Activated gamma-delta T cell treated with anti-CD3 and anti-CD28 coated beads, Interleukin-2, amount 50 U/mL, for 16 hours (primary cell): Measurements from ENCODE around the gene CTLA4.
"Not testable (repeated sequence)": the region's sequence is repeated elsewhere in the genome, so short reads cannot be mapped to it uniquely, and the experiment has no call there.

Experiments
- DNase-seq: peaks from one replicate; pipeline ENCODE4 v3.0.0-alpha.2; 2020; ENCODE audit warnings: low read depth

Gene CTLA4

GRCh38 chr2:203857656-203858055 is 9.9 kb upstream of the CTLA4 start:
- DNase-seq, result no peak

GRCh38 chr2:203858176-203858575 is 9.4 kb upstream of the CTLA4 start:
- no peak for DNase-seq

GRCh38 chr2:203859030-203859789 is 8.4 kb upstream of the CTLA4 start:
- no peak for DNase-seq

DNA sequence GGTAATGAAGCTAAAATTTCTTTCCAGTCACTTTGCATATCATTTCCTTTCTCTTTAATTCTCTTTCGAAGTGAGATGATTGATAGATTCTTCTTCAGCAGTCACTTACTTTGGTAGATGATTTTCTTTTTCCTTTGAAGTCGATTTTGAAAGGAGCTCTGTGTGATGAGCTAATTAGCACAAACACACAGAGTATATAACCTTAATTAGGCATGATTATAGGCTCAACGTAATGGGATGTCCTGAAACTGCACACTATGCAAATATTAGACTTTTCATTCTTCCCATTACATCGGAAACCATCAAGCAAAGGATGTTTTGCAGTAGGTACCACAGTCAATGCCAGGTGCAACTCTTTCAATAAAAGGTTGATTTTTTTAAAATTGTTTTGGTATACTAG is 6.4 kb upstream of the CTLA4 start:
- no peak for DNase-seq

DNA sequence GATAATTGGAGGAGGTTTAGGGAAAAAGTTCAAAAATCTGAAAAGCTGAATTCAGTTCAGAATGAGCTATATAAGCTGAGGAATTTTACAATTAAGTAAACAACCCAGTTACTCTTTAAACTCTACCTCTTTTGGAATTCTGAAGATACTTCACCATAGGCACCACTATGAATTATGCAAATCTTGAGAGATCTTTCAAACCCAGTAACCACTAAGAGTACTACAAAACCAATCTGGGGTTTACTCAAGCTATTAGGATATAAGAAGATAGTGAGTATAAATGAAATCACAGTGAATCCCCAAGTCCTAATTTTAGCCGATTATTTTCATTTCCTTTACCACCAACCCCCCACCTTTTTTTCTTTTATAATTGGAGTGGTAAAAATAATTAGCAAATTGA is 6.0 kb upstream of the CTLA4 start:
- no peak for DNase-seq

DNA sequence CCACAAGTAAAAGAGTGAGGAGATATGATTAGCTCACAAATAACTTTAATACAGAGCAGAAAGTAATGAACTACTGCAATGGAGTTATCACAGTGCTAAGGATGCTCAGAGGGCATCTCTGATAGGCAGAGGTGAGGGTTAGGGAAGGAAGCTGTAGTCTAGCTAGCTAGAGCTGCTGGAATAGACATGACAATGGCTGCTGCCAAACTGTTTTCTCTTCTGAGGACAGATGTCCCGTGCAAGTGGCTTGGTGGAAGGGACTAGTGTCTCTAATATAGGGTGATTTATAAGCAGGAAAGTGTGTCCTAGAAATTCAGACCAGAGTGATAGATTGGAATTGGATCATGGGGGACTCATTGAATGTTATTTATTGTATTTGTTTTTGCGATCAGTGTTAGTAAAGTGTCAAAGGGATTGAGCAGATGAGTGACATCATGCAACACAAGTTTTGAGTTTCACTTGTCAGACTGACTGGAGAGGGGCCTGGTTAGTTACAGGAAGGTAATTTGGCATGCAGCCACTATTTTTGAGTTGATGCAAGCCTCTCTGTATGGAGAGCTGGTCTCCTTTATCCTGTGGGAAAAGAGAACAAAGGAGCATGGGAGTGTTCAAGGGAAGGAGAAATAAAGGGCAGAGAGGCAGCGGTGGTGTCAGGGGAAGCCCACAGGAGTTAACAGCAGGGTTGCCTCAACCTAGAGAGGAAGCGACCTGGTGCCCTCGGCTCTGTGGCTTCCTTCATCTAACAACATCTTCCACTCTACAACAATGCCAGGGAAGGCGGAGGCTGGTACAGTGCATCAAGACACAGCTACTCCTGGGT is 1.9 kb downstream of the CTLA4 start:
- DNase-seq, result peak; percentile 16

- no peak for DNase-seq
Observed at GRCh38 chr2:203870481-203870880, 2.9 kb downstream of the CTLA4 start.

GRCh38 chr2:203870941-203871340 is 3.4 kb downstream of the CTLA4 start:
- no peak for DNase-seq

DNA sequence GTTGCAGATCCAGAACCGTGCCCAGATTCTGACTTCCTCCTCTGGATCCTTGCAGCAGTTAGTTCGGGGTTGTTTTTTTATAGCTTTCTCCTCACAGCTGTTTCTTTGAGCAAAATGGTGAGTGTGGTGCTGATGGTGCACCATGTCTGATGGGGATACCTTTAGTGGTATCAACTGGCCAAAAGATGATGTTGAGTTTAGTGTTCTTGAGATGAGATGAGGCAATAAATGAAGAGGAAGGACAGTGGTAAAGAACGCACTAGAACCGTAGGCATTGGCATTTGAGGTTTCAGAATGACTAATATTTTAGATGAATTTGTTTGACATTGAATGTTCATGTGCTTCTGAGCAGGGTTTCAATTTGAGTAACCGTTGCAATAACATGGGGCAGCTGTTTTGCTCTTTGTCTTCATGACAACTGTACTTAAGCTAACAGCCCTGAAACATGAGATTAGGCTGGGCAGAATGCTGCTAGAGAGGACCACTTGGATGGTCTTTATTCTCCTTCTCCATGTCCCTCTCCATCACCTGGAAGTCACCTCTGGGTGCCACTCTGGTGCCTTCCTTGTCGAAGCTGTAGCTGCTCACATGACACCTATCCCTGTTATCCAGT is 3.9 kb downstream of the CTLA4 start:
- no peak for DNase-seq

GRCh38 chr2:203873461-203873860 is 5.9 kb downstream of the CTLA4 start:
- no peak for DNase-seq

GRCh38 chr2:203873921-203874631 is 6.5 kb downstream of the CTLA4 start:
- DNase-seq, result no peak

- DNase-seq, result no peak
Observed at GRCh38 chr2:203875471-203875870, 7.9 kb downstream of the CTLA4 start.

DNA sequence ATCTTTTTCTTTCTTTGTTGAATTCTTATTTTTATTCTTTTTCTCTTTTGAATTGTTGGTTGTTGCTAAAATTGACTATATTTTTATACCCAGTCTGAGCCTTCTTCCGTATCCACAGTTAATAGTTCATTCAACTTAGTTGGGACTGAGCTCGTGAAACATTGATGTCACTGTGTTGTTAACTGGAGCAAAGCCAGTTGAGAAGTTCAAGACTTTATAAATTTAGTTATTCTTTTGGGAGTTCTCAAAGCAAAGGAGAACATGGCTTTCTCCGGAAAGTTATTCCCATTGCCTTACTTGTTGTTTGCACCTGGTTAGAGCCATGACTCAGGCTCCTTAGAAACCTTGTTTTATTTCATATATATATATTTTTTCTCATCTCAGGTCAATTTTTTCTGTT is 8.8 kb downstream of the CTLA4 start:
- DNase-seq, result no peak

DNA sequence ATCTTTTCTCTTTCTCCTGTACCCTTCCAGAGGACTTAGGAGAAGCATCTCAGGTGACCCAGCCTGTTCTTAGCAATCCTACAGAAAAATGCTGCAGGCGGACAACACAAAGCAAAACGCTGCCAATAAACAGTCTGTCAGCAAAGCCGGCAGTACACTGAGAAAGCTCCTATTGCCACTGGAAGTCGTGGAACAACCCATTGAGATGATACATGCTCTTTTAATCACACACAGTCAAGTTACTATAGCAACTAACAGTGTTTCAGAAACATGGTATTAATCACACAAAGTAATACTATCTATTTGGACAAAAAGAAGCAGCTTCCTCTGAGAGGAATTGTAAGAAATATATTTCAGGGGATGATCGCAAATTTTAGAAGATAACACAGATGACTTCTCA is 10.5 kb downstream of the CTLA4 start:
- no peak for DNase-seq

DNA sequence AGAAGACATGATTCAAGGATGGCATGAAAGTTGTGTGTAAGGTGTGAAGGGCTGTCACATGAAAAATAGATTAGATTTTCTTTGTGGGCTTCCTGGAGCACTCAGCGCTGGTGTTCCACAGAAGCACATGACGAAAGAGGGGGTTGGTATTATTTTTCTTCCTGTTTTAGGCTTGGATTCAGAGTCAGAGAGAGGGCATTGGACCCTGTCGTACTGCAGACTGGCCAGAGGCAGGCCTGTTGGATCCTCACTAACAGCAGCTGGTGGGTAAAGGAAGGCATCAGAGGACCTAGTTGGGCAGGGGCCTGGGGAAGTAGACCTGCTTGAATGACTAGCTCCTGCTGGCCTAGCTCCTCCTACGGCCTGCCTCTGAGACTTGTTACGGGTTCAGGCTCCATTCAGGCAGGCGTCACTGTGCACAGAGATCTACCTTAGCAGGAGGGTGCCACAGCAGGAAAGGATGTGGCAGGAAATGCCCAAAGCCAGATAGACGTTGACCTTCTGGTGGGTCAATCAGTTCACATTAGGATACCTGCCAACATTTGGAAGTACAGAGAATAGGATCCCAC is 13.1 kb downstream of the CTLA4 start:
- DNase-seq, result no peak

DNA sequence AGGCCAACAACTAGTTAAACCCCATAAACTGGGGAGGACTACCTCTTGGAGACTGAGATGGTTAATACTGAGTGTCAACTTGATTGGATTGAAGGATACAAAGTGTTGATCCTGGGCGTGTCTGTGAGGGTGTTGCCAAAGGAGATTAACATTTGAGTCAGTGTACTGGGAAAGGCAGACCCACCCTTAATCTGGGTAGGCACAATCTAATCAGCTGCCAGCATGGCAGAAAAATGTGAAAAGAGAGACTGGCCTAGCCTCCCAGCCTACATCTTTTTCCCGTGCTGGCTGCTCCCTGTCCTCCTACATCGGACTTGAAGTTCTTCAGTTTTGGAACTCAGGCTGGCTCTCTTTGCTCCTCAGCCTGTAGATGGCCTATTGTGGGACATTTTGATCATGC is 13.6 kb downstream of the CTLA4 start:
- not testable (repeated sequence) for DNase-seq

DNA sequence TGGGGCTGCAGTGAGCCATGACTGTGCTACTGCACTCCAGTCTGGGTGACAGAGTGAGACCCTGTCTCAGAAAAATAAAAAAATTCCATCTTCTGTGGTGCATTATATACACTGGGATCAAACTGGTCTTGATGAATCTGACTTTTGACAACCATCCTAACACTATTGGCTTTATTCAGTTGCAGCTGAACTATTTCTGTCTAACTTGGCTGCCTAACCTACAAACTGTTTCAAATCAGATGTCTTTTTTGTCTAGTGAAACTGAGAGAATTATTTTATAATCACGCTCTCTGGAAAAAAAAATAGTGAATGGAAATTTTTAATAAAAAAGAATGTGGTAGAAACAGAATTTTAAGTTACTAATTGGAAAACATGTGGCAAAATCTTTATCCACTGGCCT is 15.0 kb downstream of the CTLA4 start:
- DNase-seq, result no peak

- DNase-seq, result no peak
Observed at GRCh38 chr2:203886661-203887151, 19.1 kb downstream of the CTLA4 start.

DNA sequence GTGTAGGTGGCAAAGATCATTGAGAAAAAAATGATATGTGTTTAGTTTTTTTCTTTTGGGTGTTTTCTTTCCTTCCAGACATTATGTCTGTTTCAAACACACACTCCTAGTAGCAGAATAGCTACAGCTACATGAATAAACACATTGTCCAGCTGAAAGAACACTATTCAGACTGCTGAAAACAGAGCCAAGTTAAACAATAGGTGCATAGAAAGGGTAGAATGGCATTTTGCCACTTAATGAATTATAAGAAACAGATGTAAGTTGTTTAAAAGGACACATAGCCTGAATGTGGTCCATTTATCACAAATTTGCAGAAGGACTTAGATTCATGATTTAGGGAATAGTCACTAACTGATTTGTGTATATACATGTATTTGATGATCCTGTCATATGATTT is 20.1 kb downstream of the CTLA4 start:
- DNase-seq, result no peak

GRCh38 chr2:203889542-203889941 is 22.0 kb downstream of the CTLA4 start:
- DNase-seq, result no peak

DNA sequence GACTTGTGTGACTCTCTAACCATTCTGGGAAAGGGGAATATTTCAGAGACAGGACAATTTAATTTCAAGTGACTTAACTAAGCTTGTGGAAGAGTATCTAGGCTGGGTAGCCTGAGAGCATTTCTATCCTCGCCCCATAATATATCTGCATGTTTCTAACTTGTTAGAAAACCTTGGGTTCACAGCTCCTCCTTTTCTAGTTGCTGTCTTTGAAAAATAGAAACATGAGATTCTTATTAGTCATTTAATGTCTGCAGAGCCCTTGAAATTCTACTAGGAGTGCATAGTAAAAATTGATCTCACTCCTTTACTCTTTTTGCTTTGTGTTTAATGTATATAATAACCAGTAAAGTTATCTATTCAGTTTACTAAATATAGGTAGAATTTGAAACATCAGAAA is 22.4 kb downstream of the CTLA4 start:
- DNase-seq, result no peak

- no peak for DNase-seq
Observed at GRCh38 chr2:203890733-203891132, 23.2 kb downstream of the CTLA4 start.
